ENCODE data around the gene NPBWR2.
A peak's percentile ranks its signal among the peaks of the same experiment; 100 is the strongest.

The NPBWR2 gene

DNA sequence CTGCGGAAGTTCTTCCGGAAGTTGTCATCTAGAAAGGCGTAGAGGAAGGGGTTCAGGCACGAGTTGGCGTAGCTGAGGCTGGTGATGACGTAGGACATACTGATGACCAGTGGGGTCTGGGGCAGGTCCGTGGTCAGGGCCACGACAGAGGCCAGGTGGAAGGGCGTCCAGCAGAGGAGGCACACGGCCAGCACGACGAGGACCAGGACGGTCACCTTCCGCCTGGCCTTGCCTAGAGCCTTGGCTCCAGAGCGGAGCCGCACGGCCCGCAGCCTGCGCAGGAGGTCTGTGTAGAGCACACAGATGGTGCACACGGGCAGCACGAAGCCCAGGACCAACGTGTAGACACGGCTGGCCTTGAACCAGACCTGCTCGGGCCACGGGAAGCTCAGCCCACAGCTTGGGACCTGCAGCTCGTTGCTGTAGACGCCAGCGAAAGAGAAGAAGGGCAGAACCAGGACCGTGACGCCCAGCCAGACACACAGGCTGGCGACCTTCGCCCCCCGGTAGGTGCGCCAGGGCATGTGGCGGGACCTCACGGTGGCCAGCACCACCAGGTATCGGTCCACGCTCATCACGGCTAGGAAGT, 1.4 kb downstream of the NPBWR2 start:
- Mint-ChIP-seq H3K27me3 (peaks cover 18% of the 10 kb centered on the region), H3K27ac (no peak overlapping the region), H3K4me1 (peaks cover 15% of the 10 kb centered on the region), H3K36me3 (ENCODE audit: low read depth) (no peaks in the 10 kb centered on the region), H3K9me3 (no peaks in the 10 kb centered on the region), H3K4me3 (no peak overlapping the region)
- no peak for DNase-seq
- ATAC-seq: no peak

GRCh38 chr20:64104667-64105451, 2.5 kb downstream of the NPBWR2 start:
- Mint-ChIP-seq H3K27me3 (peaks cover 19% of the 10 kb centered on the region), H3K4me1 (peaks cover 26% of the 10 kb centered on the region), H3K27ac (no peak overlapping the region), H3K36me3 (ENCODE audit: low read depth) (no peaks in the 10 kb centered on the region), H3K9me3 (no peaks in the 10 kb centered on the region), H3K4me3 (no peak overlapping the region)
- ATAC-seq (no peak), DNase-seq (no peak)

DNA sequence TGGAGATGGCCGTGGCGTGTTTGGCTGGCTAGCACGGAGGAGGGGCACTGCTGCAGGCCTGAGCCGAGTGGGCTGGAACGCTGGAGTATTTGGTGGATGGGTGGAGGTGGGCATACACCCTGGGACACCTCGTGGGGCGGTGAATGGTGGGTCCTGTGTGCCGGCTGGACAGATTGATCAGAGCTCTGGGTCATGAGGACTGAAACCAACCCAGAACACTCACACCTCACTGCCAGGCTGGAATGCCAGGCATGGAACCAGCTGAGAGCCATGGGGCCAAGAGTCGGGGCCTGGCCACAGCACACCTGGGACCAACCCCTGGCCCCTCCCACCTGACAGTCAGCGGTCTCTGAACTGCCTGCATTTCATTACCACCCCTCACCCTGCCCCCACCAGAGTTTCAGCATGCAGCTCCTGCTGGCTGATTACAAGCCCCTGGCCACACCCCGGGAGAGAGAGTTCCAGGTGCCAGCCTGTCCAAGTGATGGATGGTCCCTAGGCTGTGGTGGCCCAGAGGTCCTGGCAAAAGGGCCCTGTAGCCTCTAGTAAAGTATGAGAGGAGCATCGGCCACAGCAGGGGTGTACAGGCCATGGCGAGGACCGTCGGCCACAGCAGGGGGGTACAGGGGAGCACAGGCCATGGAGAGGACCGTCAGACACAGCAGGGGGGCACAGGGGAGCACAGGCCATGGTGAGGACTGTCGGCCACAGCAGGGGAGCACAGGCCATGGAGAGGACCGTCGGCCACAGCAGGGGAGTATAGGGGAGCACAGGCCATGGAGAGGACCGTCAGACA, 3.3 kb downstream of the NPBWR2 start:
- H3K9me3 Mint-ChIP-seq: no peaks in the 10 kb centered on the region
- no peaks in the 10 kb centered on the region for H3K36me3 Mint-ChIP-seq (ENCODE audit: low read depth)
- H3K27me3 Mint-ChIP-seq: peaks cover 19% of the 10 kb centered on the region
- ATAC-seq (no peak), DNase-seq (no peak)
- H3K4me3 Mint-ChIP-seq: no peak overlapping the region
- no peak overlapping the region for H3K27ac Mint-ChIP-seq
- peaks cover 27% of the 10 kb centered on the region for H3K4me1 Mint-ChIP-seq

DNA sequence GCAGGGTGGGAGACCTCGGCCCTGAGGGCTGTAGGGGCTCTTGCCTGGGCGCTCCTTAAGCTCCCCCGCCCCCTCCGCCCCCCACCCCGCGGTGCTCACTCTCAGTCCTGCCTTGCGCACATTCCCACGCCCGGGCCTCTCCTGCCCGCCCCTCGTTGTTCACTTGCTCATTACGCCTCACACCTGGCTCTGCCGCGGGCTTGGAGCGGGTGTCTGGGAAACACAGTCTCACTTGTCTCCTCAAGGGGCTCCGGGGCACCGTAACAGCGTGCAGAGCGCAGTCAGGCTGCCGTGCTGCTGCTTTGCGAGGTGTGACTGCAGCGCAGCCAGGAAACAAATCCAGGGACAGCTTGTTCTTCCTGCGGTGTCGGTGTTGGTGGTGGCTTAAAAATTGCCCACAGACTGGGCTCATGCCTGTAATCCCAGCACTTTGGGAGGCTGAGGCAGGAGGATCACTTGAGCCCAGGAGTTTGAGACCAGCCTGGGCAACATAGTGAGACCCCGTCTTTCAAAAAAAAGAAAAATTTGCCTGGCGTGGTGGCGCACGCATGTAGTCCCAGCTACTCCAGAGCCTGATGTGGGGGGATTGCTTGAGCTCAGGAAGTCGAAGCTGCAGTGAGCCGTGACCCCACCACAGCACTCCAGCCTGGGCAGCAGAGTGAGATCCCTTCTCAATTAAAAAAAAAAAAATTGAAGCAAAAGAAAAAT, 4.6 kb downstream of the NPBWR2 start:
- peaks cover 23% of the 10 kb centered on the region for H3K4me1 Mint-ChIP-seq
- ATAC-seq (no peak), DNase-seq (no peak)
- H3K36me3 Mint-ChIP-seq (ENCODE audit: low read depth): no peaks in the 10 kb centered on the region
- no peaks in the 10 kb centered on the region for H3K9me3 Mint-ChIP-seq
- no peak overlapping the region for H3K4me3 Mint-ChIP-seq
- H3K27ac Mint-ChIP-seq: no peak overlapping the region
- peaks cover 19% of the 10 kb centered on the region for H3K27me3 Mint-ChIP-seq

DNA sequence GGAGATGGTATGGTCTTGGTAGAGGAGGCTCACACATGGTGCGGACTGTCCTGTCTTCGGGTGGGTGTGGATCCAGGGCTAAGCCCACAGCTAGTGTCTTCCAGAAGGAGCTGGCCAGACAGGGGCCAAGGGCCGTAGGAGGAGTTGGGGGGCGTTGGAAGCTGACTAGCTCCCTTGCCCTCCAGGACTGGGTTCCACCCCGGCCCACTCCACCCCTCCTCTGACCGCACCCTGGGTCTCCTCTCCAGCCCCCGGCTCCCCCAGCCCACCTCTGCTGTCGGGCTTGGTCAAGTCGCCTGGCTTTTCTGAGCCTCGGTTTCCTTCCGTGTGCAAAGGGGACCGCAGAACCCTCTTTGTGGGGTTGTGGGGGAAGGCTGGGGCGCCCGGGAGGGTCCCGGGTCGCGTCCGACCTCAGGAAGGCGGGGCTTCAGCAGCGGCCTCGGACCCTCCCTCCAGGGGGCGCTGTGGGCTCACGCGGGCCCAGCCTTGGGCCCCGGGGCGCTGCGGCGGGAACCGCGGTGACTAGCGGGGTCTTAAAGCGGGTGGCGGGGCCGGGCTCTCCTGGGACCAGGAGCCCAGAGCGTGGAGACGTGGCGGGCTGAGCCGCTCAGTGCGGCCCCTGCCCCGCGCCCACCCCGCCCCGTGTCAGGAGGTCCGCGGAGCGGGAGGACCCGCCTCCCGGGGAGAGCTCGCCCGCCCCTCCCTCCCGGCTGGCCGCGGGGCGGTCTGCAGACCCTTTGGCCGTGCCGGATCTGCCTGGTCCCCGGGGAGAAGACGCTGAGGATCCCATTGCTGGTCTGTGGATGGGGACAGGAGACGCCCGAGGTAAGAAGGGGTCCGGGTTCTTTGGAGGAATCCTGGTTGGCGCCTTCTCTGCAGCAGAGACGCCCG, 5.4 kb downstream of the NPBWR2 start:
- Mint-ChIP-seq H3K27ac (no peak overlapping the region), H3K9me3 (peaks cover under 1% of the 10 kb centered on the region), H3K4me3 (peak overlapping the region; percentile 28), H3K27me3 (peaks cover 19% of the 10 kb centered on the region), H3K36me3 (ENCODE audit: low read depth) (no peaks in the 10 kb centered on the region), H3K4me1 (peaks cover 21% of the 10 kb centered on the region)
- peak; percentile 84 for DNase-seq
- peak; percentile 73 for ATAC-seq

GRCh38 chr20:64100946-64101688, 6.2 kb downstream of the NPBWR2 start:
- peaks cover 2% of the 10 kb centered on the region for H3K36me3 Mint-ChIP-seq (ENCODE audit: low read depth)
- peak overlapping the region; percentile 28 for H3K4me3 Mint-ChIP-seq
- no peak for ATAC-seq
- H3K4me1 Mint-ChIP-seq: peaks cover 21% of the 10 kb centered on the region
- H3K27me3 Mint-ChIP-seq: peaks cover 19% of the 10 kb centered on the region
- DNase-seq: no peak
- H3K27ac Mint-ChIP-seq: no peak overlapping the region
- peaks cover 6% of the 10 kb centered on the region for H3K9me3 Mint-ChIP-seq

DNA sequence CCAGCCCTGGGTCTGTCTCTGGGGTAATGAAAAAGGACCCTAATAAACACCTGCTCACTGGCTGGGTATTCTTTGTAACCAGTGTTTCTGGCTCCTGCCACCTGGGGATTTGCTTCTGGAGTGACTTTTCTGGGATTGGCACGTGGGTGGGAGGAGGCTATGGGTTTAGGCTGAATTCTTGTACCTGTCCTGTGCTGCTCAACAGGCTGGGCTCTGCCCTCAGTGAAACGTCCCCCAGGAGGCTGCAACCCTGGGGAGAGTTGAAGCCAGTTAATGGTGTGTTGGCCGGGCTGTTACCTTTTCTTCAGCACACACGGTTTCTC, 6.8 kb downstream of the NPBWR2 start:
- peaks cover 21% of the 10 kb centered on the region for H3K4me1 Mint-ChIP-seq
- H3K4me3 Mint-ChIP-seq: no peak overlapping the region
- no peak overlapping the region for H3K27ac Mint-ChIP-seq
- H3K27me3 Mint-ChIP-seq: peaks cover 19% of the 10 kb centered on the region
- DNase-seq (no peak), ATAC-seq (no peak)
- peaks cover 6% of the 10 kb centered on the region for H3K9me3 Mint-ChIP-seq
- H3K36me3 Mint-ChIP-seq (ENCODE audit: low read depth): peaks cover 2% of the 10 kb centered on the region

GRCh38 chr20:64099880-64100565, 7.3 kb downstream of the NPBWR2 start:
- DNase-seq (no peak), ATAC-seq (no peak)
- H3K4me3 Mint-ChIP-seq: no peak overlapping the region
- peaks cover 6% of the 10 kb centered on the region for H3K9me3 Mint-ChIP-seq
- peaks cover 19% of the 10 kb centered on the region for H3K27me3 Mint-ChIP-seq
- H3K4me1 Mint-ChIP-seq: peaks cover 21% of the 10 kb centered on the region
- H3K27ac Mint-ChIP-seq: no peak overlapping the region
- H3K36me3 Mint-ChIP-seq (ENCODE audit: low read depth): peaks cover 2% of the 10 kb centered on the region

DNA sequence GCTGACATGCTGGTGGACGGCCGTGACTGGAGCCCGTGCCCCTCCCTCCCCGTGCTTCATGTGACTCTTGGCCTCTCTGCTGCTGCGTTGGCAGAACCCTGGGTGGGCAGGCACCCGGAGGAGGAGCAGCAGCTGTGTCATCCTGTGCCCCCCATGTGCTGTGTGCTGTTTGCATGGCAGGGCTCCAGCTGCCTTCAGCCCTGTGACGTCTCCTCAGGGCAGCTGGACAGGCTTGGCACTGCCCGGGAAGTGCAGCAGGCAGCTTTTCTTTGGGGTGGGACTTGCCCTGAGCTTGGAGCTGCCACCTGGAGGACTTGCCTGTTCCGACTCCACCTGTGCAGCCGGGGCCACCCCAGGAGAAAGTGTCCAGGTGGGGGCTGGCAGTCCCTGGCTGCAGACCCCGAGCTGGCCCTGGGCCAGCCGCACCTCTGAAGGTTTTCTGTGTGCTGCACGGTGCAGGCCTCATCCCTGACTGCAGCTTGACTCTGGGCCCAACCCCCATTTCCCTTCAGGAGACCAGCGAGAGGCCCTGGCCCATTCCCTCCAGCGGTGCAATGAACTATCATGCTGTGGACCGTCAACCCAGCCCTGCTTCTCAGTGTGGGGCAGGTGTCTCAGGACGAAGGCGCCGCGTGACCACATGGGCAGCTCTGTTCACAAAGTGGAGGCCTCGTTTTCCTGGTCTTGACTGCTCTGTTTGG, 8.1 kb downstream of the NPBWR2 start:
- Mint-ChIP-seq H3K4me3 (no peak overlapping the region), H3K27me3 (peaks cover 19% of the 10 kb centered on the region), H3K4me1 (peaks cover 21% of the 10 kb centered on the region), H3K27ac (no peak overlapping the region), H3K36me3 (ENCODE audit: low read depth) (peaks cover 2% of the 10 kb centered on the region), H3K9me3 (peaks cover 6% of the 10 kb centered on the region)
- DNase-seq (no peak), ATAC-seq (no peak)

DNA sequence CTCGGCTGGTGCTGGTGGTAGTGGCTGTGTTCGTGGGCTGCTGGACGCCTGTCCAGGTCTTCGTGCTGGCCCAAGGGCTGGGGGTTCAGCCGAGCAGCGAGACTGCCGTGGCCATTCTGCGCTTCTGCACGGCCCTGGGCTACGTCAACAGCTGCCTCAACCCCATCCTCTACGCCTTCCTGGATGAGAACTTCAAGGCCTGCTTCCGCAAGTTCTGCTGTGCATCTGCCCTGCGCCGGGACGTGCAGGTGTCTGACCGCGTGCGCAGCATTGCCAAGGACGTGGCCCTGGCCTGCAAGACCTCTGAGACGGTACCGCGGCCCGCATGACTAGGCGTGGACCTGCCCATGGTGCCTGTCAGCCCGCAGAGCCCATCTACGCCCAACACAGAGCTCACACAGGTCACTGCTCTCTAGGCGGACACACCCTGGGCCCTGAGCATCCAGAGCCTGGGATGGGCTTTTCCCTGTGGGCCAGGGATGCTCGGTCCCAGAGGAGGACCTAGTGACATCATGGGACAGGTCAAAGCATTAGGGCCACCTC, 8.8 kb downstream of the NPBWR2 start:
- no peak overlapping the region for H3K27ac Mint-ChIP-seq
- DNase-seq (no peak), ATAC-seq (no peak)
- no peak overlapping the region for H3K4me3 Mint-ChIP-seq
- H3K27me3 Mint-ChIP-seq: peaks cover 15% of the 10 kb centered on the region
- H3K36me3 Mint-ChIP-seq (ENCODE audit: low read depth): peaks cover 2% of the 10 kb centered on the region
- H3K4me1 Mint-ChIP-seq: peaks cover 21% of the 10 kb centered on the region
- H3K9me3 Mint-ChIP-seq: peaks cover 6% of the 10 kb centered on the region

GRCh38 chr20:64096535-64096934, 10.8 kb downstream of the NPBWR2 start:
- Mint-ChIP-seq H3K36me3 (ENCODE audit: low read depth) (peaks cover 2% of the 10 kb centered on the region), H3K27ac (no peak overlapping the region), H3K9me3 (peaks cover 6% of the 10 kb centered on the region), H3K4me1 (peaks cover 18% of the 10 kb centered on the region), H3K27me3 (peaks cover 7% of the 10 kb centered on the region), H3K4me3 (no peak overlapping the region)
- DNase-seq (no peak), ATAC-seq (no peak)

DNA sequence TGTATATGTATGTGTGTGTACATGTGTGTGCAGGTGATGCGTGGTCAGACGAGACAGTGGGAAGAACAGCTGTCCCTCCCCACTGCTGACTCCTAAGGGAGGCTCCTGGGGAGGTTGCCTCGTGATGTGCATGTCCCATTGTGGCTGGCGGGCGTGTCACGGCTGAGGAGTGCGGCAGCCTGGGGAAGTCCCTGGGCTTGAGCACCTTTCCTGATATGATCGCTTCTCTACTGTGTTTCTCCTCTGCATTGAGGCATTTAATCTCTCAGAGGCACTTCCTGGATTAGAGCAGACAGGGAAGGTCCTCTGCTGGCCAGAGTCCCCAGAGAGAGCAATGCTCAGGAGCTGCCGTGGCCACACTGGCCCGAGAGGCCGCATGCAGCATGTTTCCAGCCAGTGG, 11.4 kb downstream of the NPBWR2 start:
- H3K36me3 Mint-ChIP-seq (ENCODE audit: low read depth): peaks cover 2% of the 10 kb centered on the region
- H3K4me3 Mint-ChIP-seq: no peak overlapping the region
- ATAC-seq: no peak
- H3K4me1 Mint-ChIP-seq: peaks cover 12% of the 10 kb centered on the region
- peaks cover 6% of the 10 kb centered on the region for H3K9me3 Mint-ChIP-seq
- no peak overlapping the region for H3K27ac Mint-ChIP-seq
- peaks cover under 1% of the 10 kb centered on the region for H3K27me3 Mint-ChIP-seq
- DNase-seq: no peak

All from activated naive CD8-positive, alpha-beta T cell treated with anti-CD3 and anti-CD28 coated beads, Interleukin-2, amount 50 U/mL, for 24 hours (primary cell).